GM19438 (cell line): ENCODE measurements around the gene DNAJB12.
"Not testable (repeated sequence)": the region's sequence is repeated elsewhere in the genome, so short reads cannot be mapped to it uniquely, and the experiment has no call there.

Experiments used
- ATAC-seq: cut with Tn5 transposase; IDR thresholded peaks from one replicate; pipeline ENCODE4 v1.9.1; 2021; ENCODE audit warnings: low read depth; ENCODE audit not compliant: unreplicated experiment

DNAJB12 gene

DNA sequence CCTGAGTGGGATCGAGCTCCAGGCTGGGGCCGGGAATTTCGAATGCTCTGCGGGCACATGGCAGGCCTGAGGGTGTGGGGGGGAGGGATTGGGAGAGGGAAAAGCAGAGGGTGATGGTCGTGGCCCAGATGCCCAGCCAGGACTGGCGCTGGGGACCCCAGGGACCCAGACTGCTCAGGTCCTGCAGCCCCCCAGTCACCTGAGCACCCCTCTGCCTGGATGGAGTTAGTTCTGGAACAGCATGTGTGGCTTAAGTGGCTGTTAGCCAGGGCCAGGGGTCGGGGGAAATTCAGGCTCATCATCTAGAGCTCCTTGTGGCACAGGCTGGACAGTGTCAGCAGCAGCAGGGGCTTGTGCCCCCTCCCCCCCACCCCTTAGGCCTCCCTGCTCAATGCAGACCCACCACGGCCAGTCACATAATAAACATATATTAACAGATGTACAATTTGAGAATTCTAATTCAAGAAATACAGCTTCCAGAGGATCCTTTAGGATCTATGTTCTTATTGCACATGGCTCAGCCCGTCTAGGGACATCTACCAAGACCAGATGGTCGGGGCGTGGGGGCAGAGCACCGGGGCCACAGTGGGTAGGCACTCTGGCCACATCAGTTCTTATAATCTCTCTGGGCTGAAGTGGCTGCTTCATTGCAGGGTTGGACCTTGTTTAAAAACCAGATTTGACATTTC lies 22.2 kb downstream of the DNAJB12 start:
- ATAC-seq: no peak

DNA sequence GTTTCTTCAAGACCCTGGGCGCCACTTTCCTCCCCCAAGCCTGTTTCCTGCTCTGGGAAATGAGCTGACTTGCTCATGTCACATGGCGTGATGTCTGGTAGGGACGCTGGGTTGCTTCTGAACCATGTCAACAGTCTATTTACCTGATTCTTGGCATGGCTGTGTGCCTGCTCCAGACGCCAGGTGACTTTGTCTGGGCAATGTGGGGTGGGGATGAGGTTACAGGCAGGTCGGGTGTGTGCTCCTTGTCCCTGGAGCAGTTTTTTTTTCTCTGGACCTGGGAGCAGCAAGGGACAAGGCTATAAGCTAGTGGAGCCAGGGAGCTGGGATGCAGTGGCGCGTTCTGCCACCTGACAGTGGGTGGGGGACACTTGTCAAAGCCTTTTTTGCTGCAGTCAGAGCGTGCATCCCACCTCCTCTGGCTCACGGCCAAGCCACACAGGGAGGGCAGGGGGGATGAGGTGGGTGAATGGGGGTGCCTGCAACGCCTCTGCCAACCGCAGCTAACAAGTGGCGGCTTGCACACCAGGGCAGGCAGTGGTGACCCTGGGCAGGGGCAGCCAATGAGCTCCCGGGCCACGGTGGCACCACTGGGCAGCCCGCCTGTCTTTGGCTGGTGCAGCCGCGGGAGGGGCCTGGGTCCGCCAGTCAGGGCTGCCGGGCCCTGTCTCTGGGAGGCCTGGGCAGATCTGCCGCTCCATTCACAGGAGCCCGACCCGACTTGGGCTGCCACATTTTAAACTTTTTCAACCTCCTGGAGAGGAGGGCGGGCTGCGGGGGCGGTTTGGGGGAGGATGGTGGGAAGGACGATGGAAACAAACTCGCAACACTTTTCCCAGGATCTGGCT lies 22.9 kb downstream of the DNAJB12 start:
- ATAC-seq: peak; percentile 26

DNA sequence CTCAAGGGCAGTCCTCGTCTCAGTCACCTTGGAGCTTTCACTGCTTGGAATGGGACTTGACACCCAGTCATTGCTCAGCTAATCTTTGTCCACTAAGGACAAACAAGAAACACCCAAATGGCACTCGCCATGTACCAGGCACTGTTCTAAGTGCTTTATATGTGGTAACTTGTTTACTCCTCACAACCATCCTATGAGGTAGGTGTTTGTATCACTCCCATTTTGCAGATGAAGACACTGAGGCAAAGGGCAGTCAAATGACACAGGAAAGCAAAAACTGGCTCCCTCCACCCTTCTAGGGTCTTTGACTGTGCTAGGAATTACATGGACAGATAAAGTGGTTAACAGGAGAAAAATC lies 24.7 kb downstream of the DNAJB12 start:
- ATAC-seq: no peak

- ATAC-seq: no peak
Observed at GRCh38 chr10:72329290-72330068, 25.2 kb downstream of the DNAJB12 start.

DNA sequence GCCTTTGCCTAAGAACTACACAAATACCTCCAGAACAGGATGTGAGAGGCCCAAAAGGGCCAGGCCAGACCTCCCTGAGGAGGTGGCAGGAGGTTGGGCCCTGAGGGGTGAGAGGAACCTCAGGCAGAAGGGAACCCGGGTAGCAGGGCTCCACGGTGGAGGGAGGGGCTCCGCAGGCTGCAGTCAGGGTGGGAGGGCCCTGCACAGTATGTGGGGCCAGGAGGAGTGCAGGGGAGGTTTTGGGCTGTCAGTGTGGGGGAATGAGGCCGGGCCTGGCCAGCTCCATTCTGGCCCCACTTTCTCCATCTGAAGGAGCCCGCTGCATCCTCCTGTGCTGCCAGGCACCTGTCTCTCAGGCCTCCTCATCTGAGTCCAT lies 25.9 kb downstream of the DNAJB12 start:
- ATAC-seq: no peak

DNA sequence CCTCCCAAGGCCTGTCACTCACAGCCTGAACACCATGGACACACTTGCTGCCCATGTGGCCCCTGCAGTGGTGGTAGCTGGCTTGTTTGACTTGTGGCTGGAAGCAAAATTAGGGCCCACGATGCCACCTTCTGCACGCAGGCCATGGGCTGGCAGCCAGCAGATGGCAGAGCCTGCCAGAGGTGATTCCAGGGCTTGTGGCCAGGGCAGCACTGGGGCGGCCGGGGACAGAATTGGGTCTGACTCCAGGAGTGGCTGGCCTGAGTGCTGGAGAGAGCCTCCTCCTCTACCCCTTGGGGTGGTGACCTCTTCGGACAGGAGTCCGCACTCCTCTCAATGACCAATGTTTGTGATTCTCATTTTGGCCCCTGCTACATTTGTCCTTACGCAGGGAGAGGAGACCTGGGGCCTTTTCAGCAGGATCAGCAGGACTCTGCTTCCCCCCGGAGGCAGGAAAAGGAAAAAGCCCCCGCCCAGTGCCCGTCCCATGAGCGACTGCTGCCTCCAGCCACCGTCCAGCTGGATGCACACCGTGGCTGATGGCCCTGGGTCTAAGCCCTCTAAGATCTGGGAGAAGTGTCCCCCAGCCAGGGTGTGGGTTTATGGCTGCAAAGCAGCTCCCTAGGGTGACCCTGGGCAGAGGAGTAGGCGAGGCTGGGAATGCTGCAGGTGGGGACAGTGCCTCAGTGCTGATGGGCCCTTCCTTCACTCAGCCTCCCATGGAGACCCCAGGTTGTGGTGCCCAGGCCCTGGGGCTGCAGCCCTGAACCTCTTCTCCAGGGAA lies 26.5 kb downstream of the DNAJB12 start:
- no peak for ATAC-seq

DNA sequence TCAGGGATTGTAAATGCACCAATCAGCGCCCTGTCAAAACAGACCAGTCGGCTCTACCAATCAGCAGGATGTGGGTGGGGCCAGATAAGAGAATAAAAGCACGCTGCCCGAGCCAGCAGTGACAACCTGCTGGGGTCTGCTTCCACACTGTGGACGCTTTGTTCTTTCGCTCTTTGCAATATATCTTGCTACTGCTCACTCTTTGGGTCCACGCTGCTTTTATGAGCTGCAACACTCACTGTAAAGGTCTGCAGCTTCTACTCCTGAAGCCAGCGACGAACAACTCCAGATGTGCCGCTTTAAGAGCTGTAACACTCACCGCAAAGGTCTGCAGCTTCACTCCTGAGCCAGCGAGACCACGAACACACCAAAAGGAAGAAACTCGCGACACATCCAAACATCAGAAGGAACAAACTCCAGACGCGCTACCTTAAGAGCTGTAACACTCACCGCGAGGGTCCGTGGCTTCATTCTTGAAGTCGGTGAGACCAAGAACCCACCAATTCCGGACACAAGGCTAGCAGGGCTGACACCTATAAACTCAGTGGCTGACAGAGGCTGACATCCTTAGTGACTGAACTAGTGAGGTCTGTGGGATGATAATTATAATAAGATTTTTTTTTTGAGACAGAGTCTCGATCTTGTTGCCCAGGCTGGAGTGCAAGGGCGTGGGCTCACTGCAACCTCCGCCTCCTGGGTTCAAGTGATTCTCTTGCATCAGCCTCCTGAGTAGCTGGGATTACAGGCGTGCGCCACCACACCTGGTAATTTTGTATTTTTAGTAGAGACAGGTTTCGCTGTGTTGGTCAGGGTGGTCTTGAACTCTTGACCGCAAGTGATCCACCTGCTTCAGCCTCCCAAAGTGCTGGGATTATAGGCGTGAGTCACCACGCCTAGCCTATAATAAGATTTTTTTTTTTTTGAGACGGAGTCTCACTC lies 27.8 kb downstream of the DNAJB12 start:
- ATAC-seq: not testable (repeated sequence)

DNA sequence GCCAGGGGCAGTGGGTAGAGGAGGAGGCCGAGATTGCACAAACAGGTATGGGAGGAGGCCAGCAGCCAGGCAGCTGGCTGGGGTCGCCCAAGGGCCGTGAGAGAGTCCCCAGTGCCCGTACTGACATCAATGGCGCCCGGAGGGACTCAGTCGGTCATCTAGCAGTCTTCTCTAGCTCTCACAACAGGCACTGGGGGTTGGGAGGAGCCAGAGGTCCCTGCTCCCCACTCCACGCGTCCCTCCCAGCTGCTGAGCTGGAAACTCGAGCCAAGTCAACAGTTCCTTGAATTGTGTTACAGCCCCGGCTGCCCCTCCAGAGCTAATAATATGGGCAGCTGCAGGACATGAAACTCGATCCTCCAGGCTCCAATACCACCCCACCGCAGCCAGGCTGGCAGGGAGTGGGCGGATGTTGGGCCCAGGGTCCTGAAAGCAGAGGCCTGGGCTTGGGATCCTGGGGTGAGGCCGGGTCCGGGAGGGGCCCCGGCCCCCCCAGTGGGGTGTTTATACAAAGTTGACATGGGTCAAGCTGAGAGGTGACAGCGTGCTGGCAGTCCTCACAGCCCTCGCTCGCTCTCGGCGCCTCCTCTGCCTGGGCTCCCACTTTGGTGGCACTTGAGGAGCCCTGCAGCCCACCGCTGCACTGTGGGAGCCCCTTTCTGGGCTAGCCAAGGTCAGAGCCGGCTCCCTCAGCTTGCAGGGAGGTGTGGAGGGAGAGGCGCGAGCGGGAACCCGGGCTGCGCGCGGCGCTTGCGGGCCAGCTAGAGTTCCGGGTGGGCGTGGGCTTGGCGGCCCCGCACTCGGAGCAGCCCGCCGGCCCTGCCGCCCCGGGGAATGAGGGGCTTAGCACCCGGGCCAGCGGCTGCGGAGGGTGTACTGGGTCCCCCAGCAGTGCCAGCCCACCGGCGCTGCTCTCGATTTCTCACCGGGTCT lies 29.2 kb downstream of the DNAJB12 start:
- not testable (repeated sequence) for ATAC-seq

DNA sequence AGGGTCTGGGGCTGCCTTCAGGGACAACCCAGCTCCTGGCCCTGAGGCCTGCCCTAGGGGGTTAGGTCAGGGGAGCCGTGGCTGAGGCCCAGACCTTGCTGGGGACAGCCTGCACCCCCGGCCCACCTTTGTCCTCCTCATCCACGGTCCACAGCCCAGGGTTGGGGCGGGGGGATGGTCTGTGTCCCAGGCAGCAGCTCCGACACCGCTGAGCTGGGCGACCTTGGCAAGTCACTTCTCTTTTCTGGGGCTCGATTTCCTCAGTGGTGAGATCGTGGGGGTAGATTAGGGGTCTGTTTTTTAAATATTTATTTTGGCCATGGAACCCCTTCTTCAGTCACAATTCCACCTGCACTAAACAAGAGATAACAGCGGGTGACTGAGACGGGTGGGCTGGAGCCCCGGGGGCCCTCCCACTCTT lies 30.9 kb downstream of the DNAJB12 start:
- no peak for ATAC-seq

DNA sequence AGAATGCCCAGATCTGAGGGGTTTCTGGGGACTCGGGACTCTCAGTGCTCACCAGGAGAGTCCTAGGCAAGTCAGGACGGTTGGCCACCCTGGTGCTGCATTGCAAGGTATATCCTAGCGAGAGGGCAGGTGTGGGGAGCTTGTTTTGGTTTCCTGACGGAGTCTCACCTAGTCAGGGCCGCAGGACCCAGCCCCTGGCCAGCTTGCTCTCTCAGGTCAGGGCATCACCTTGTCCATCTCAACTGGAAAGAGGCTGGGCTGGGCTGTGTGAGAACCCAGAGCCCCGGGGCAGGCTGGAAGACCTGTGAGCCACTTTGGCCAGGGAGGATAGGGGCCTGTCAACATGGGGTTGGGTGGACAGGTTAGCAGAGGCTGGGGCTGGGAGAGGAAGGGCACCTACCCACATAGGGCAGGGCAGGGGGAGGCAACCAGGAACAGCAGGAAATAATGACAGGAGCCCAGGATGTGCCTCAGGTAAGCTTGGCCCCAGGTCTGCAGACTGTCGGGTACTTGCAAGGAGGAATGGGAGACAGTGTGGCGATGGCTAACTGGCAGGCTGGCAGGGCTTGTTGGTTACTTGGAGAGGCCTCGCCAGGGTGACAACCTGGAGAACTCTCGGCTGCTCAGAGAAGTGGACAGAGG lies 31.5 kb downstream of the DNAJB12 start:
- no peak for ATAC-seq

DNA sequence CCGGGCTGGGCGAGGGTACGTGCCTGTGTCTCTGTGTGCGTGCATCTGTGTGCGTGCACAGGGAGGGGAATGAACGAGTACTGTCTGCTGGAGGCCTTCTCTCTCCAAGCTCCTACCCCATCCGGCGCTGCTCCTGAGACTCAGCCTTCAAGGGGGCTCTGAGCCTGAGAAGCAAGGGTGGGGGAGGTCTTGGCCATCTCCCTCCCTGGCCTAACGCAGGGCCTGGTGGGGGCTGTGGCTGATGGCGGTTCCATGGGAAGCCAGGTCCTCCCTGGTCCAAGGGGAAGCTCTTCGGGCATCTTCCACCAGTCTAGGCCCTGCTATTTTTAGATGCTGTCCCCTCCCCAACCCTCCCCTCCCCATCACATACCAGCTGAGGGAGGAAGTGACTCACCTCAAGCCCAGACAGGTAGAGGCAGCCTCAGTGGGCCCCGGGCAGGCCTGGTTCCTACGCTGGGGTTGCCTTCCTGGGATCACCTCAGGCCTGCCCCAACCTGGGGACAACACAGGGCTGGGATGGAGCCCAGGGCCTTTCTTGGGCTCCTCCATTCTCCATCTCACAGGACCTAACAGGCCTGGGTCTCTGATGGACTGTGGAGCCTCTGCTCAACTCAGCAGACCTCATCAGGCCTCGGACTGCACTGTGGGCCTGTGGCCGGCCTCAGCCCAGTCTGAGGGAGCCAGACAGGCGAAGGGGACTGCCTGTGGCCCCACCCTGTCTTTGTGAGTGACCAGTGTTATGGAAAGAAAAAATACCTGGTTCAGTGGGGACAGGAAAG lies 32.2 kb downstream of the DNAJB12 start:
- ATAC-seq: no peak

- no peak for ATAC-seq
Observed at GRCh38 chr10:72322030-72322279, 32.8 kb downstream of the DNAJB12 start.

- no peak for ATAC-seq
Observed at GRCh38 chr10:72321248-72322029, 33.3 kb downstream of the DNAJB12 start.

DNA sequence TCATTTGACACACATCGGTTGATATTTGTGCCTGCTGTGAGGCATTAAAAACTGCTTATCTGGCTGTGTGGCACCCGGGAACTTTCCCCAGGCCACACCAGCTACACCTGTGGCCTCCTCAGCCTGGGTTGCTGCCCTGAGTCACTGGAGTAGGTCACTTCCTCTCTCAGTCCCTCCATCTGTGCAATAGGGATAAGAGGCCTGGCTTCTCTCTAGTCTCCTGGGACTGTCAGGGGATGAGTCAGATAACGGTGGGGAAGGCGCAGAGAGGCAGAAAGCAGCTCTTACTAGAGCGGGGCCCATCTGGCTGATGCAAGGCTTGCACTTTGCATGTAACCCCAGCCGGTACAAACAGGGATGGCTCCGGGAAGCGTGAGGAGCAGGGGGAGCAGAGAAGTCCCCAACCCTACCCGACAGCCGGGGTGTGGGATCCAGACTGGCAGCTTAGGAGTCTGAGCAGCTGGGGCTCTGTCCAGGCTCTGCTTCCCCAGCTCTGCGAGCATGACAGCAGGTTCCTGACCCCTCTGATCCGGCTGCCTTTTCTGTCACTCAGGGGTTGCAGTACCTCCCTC lies 34.0 kb downstream of the DNAJB12 start:
- ATAC-seq: peak; percentile 61

DNA sequence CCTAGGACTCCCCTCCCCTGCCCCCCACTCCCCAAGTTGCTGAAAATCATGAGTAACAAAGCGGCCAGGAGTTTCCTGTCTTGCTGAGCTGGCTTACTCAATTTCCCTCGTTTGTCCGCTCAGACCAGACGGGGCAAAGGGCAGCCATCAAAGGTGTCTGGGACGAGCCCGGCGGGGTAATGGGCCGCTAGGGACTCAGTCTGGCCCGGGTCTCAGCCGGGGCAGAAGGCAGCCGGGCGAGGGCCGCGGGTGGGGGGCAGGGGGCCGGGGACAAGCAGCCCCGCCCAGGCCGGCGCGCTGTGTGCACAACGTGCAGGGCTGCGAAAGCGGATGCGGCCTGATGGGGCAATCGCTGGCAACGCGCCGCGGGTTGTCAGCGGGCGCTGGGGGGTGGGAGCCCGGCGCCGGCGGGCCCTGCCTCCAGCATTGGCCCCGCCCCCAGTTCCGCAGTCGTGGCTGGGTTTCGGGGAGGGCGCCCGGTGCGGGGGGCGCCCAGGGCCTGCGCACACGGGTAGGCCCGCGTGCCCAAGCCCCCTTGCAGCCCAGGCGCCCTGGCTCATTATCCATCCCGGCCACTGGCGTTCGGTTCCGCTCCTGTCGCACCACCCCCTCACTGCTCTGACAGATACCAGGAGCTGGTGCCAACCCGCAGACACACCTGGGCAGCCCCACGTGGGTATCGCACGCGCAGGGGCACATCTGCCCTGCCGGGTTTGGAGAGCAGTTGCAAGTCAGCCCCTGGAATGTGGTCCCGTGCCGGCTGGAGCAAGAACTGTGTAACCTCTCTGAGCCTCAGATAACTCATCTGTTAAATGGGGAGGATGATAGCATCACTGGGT lies 35.1 kb downstream of the DNAJB12 start:
- peak; percentile 50 for ATAC-seq
